Left ventricle myocardium inferior (tissue), 1 donor: ENCODE measurements around the gene CSNK1D. TPM values are rescaled to one million over a fixed set of nuclear protein-coding genes. Genes with fewer than 3 reads are reported as not detected.
A peak's percentile ranks its signal among the peaks of the same experiment; 100 is the strongest.

Source experiments
- DNase-seq: peaks from one replicate; pipeline ENCODE4 v3.0.0-alpha.2; 2020
- H3K27ac ChIP-seq: fragments of 200-600 bp; replicated peaks from 2 replicates; pipeline ENCODE4 v1.8.0; 2021
- H3K27me3 ChIP-seq: fragments of 200-600 bp; 2 replicates; pipeline ENCODE4 v1.8.0; 2021; ENCODE audit warnings: low read depth
- H3K36me3 ChIP-seq: fragments of 200-600 bp; 2 replicates; pipeline ENCODE4 v1.8.0; 2021
- H3K4me1 ChIP-seq: fragments of 200-600 bp; 2 replicates; pipeline ENCODE4 v1.8.0; 2021
- H3K4me3 ChIP-seq: fragments of 200-600 bp; 2 replicates; pipeline ENCODE4 v1.8.0; 2021; ENCODE audit warnings: mild to moderate bottlenecking, moderate library complexity
- H3K9me3 ChIP-seq: fragments of 200-600 bp; replicated peaks from 2 replicates; pipeline ENCODE4 v1.8.0; 2021
- intact Hi-C: fragments of 100-400 bp; cut with micrococcal nuclease; formaldehyde crosslinking; loops from one replicate; pipeline ENCODE4 v1.11.0; 2022
- total RNA-seq: library from RNA; stranded (reverse); fragmentation: NEBNext Ultra II Directional; extraction: Animal tissue kit (Norgen Biotek cat#: 25700); gene quantifications from one replicate; pipeline ENCODE4 v1.2.1, GENCODE V29; 2021
- TF ChIP-seq, protein P1 (sequence below): fragments of 200-600 bp; IDR thresholded peaks from 2 replicates; pipeline ENCODE4 v1.8.0; 2021; ENCODE audit warnings: antibody characterized with exemption, mild to moderate bottlenecking, borderline replicate concordance
- donor health status: DM: no; HTN: yes; CAD: no; lungs with severe emphysema.

The CSNK1D gene
- total RNA-seq, 1 donor from 2014 or later: 61.8 TPM

DNA sequence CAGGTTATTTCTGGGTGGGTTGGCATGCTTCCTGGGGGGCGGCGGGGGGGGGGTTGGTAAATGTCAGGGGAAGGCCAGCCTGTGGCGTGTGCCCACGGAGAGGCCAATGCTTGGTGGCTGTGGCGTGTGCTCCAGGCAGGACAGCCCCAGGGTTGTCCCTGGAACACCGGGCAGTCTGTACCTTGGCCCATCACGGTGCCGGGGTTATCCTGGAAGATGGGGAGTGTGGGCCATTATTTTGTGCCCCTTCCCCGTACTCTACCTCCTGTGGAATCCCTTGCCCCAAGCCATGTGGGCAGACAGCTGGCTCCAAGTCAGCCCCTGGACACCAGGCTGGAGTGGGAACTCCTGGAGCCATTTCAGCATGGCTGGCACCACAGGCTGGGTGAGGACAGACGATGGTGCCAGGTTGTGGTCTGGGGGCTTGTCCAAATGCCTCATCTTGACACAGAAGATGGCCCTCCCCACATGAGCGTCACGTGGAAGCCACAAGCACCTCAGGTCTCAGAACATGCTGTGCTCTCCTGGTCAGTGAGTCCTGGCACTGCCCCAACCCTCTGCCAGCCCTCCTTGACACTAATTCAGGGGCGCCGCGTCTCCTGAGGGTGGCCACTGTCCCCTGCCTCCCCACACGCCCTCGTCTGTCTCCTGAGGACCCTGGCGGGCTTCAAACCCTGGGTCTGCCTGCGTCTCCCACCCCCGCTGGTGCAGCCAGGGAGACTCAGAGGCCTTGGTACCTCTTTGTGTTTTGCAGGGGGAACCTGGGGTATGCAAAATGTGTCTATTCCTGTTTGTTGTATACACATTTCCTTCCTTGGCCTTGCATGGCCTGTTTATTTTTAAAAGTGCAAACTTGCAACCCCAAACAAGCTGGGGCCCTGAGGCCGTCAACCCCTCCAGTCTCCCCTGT is 40.4 kb downstream of the CSNK1D start:
- H3K4me3 ChIP-seq: no peak overlapping the region
- intact Hi-C loops: loop anchor here (10.0 kb wide), 1 partner anchor 92 kb away; no protein-coding TSS in a partner anchor
- peak; percentile 13 for DNase-seq
- TF ChIP-seq, protein P1, sequence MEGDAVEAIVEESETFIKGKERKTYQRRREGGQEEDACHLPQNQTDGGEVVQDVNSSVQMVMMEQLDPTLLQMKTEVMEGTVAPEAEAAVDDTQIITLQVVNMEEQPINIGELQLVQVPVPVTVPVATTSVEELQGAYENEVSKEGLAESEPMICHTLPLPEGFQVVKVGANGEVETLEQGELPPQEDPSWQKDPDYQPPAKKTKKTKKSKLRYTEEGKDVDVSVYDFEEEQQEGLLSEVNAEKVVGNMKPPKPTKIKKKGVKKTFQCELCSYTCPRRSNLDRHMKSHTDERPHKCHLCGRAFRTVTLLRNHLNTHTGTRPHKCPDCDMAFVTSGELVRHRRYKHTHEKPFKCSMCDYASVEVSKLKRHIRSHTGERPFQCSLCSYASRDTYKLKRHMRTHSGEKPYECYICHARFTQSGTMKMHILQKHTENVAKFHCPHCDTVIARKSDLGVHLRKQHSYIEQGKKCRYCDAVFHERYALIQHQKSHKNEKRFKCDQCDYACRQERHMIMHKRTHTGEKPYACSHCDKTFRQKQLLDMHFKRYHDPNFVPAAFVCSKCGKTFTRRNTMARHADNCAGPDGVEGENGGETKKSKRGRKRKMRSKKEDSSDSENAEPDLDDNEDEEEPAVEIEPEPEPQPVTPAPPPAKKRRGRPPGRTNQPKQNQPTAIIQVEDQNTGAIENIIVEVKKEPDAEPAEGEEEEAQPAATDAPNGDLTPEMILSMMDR: no peak
- H3K9me3 ChIP-seq: no peaks in the 10 kb centered on the region
- peaks cover 13% of the 10 kb centered on the region for H3K36me3 ChIP-seq
- H3K27me3 ChIP-seq: peaks cover 11% of the 10 kb centered on the region
- H3K4me1 ChIP-seq: peaks cover 78% of the 10 kb centered on the region
- peak overlapping the region; percentile 98 for H3K27ac ChIP-seq

DNA sequence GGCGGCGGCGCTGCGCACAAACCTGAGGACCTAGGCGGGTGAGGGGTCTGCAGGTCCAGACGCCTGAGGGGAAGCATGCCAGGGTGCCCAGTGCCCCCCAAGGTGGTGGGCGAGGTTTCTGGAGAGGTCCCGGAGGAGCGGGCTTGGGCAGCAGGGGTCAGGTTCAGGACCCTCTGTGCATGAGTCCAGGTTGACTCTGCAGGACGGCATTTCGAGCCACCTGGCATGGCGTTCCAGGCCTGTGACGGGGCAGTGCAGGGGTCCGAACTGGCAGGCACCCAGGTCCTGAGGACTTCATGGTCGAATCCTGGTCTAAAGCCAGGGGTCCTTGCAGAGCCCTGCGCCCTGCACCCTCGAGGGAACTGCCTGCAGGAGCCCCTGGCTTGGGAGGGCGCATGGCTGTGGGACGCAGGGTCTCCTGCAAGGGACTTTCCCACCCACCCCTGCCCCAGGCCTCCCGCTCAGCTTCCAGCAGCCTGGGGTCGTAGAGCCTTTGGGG is 41.1 kb downstream of the CSNK1D start:
- intact Hi-C loops: loop anchor here (10.0 kb wide), 1 partner anchor 92 kb away; no protein-coding TSS in a partner anchor
- Histone ChIP-seq H3K36me3 (peaks cover 6% of the 10 kb centered on the region), H3K27ac (peak overlapping the region; percentile 98), H3K9me3 (no peaks in the 10 kb centered on the region), H3K27me3 (peaks cover 13% of the 10 kb centered on the region), H3K4me1 (peaks cover 77% of the 10 kb centered on the region), H3K4me3 (peak overlapping the region; percentile 73)
- no peak for DNase-seq
- TF ChIP-seq, protein P1: no peak

GRCh38 chr17:82231562-82232321 is 41.8 kb downstream of the CSNK1D start:
- peak overlapping the region; percentile 98 for H3K27ac ChIP-seq
- H3K9me3 ChIP-seq: no peaks in the 10 kb centered on the region
- H3K27me3 ChIP-seq: peaks cover 13% of the 10 kb centered on the region
- H3K4me3 ChIP-seq: peak overlapping the region; percentile 73
- no peaks in the 10 kb centered on the region for H3K36me3 ChIP-seq
- DNase-seq: peak; percentile 86
- TF ChIP-seq, protein P1: no peak
- peaks cover 75% of the 10 kb centered on the region for H3K4me1 ChIP-seq
- intact Hi-C loops: loop anchor here (10.0 kb wide), 1 partner anchor 93 kb away; no protein-coding TSS in a partner anchor

- H3K4me3 ChIP-seq: peak overlapping the region; percentile 73
- H3K4me1 ChIP-seq: peaks cover 75% of the 10 kb centered on the region
- H3K27ac ChIP-seq: peak overlapping the region; percentile 98
- no peaks in the 10 kb centered on the region for H3K9me3 ChIP-seq
- peaks cover 13% of the 10 kb centered on the region for H3K27me3 ChIP-seq
- no peak for DNase-seq
- TF ChIP-seq, protein P1: no peak
- H3K36me3 ChIP-seq: no peaks in the 10 kb centered on the region
- intact Hi-C loops: loop anchor here (10.0 kb wide), 1 partner anchor 94 kb away; no protein-coding TSS in a partner anchor
Measured at GRCh38 chr17:82231312-82231561, 42.3 kb downstream of the CSNK1D start.

DNA sequence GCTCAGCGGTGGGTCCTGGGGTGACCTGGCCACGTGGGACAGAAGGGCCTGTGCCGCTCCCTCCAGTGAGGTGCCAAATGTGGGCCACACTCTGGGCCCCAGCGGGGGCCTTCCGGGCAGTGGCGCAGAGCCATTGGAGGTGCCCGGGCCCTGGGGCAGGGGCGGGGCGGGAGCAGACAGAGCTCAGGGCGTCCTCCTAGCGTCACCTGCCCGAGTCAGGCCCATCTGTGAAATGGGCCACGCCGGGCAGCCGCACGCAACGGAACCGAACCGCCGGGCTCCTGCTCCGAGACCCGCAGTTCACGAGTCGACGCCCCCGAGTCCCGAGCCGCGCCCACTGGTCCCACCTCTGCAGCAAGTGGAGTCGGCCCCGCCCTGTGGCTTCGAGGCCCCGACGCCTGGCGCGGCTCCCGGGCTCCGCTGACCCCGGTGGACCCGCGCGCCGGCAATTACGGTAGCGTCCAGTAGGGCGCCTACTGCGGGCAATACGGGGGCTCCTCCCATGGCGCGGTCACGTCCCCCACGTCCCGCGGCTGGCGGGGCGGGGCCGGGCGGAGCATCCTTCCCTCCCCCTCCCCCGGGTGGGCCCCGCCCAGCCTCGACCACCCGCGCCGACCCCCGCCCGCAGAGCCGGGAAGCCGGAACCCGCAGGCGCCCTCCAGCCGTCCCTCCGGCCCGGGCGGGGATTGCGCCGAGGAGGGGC is 42.7 kb downstream of the CSNK1D start:
- H3K4me3 ChIP-seq: peak overlapping the region; percentile 73
- intact Hi-C loops: loop anchor here (10.0 kb wide), 1 partner anchor 94 kb away; no protein-coding TSS in a partner anchor
- H3K27ac ChIP-seq: peak overlapping the region; percentile 98
- H3K9me3 ChIP-seq: no peaks in the 10 kb centered on the region
- DNase-seq: peak; percentile 92
- H3K36me3 ChIP-seq: no peaks in the 10 kb centered on the region
- H3K4me1 ChIP-seq: peaks cover 75% of the 10 kb centered on the region
- TF ChIP-seq, protein P1: peak; percentile 80
- H3K27me3 ChIP-seq: peaks cover 13% of the 10 kb centered on the region
